Endothelial cell of umbilical vein (primary cell): ENCODE results near the gene NTSR1. TPM values are rescaled to one million over a fixed set of nuclear protein-coding genes. Genes with fewer than 3 reads are reported as not detected.

ENCODE experiments used
- BruUV-seq: library from RNA; stranded (reverse); fragments of 400-500 nt; replicated peaks from 2 replicates; lab custom pipeline; 2021; lab: Mats Ljungman, UMichigan
- CTCF ChIA-PET: fragments of 300-600, 350-600 bp; sonication (Branson Sonifier 250); formaldehyde crosslinking; loops from one replicate; lab custom pipeline; 2021; ENCODE audit warnings: antibody characterized with exemption, inconsistent platforms; lab: Charles Lee
- POLR2A ChIA-PET: fragments of 300-600, 350-600 bp; sonication (Branson Sonifier 250); formaldehyde crosslinking; loops from one replicate; lab custom pipeline; 2021; ENCODE audit warnings: antibody characterized with exemption, inconsistent platforms; lab: Charles Lee
- DNase-seq: peaks from one replicate; pipeline ENCODE4 v3.0.0-alpha.2; 2011; ENCODE audit warnings: low read depth, low spot score
- FAIRE-seq: peaks from 2 replicates; lab custom pipeline; 2011; peaks lifted over from hg19 to GRCh38; lab: Jason Lieb, UNC
- H2AFZ ChIP-seq: 2 replicates; pipeline ENCODE4 v1.6.0; 2012; ENCODE audit warnings: low read depth, low read length, control low read depth, inconsistent platforms
- H3K27ac ChIP-seq: 2 replicates; pipeline ENCODE4 v1.5.1; 2011; ENCODE audit warnings: low read depth, mild to moderate bottlenecking, control low read depth, low read length, moderate library complexity; ENCODE audit not compliant: insufficient read depth
- H3K27me3 ChIP-seq, 2 experiments: 2 replicates each; pipeline versions ENCODE4 v1.6.0 to v1.6.1; 2011; ENCODE audit warnings: low read length in 2 of 2, mixed read lengths in 1 of 2; ENCODE audit not compliant: control insufficient read depth in 2 of 2, insufficient read depth in 2 of 2
- H3K36me3 ChIP-seq, 2 experiments: 2 replicates in 1 of 2; 3 replicates in 1 of 2; pipeline ENCODE4 v1.5.1; 2011; ENCODE audit warnings: low read length in 2 of 2, mild to moderate bottlenecking in 1 of 2, moderate library complexity in 1 of 2; ENCODE audit not compliant: control insufficient read depth in 2 of 2, insufficient read depth in 2 of 2; ENCODE audit errors: extremely low read depth in 1 of 2
- H3K4me1 ChIP-seq: 3 replicates; pipeline ENCODE4 v1.5.1; 2011; ENCODE audit warnings: mild to moderate bottlenecking, low read length; ENCODE audit not compliant: control insufficient read depth, insufficient read depth; ENCODE audit errors: extremely low read depth
- H3K4me2 ChIP-seq: 2 replicates; pipeline ENCODE4 v1.6.1; 2011; ENCODE audit warnings: low read length, control low read depth, mixed read lengths; ENCODE audit not compliant: insufficient read depth
- H3K4me3 ChIP-seq, 3 experiments: fragments of 200-600 bp in 1 of 3; sonication (generic), shearing (Covaris generic) in 1 of 3; replicated peaks in 1 of 3; 2 replicates each; pipeline ENCODE4 v1.5.1; 2011 to 2016; ENCODE audit warnings: control low read depth in 3 of 3, low read length in 3 of 3, mild to moderate bottlenecking in 2 of 3, inconsistent platforms in 1 of 3, low read depth in 1 of 3, moderate library complexity in 1 of 3; ENCODE audit not compliant: insufficient read depth in 1 of 3
- H3K79me2 ChIP-seq: 2 replicates; pipeline ENCODE4 v1.6.0; 2012; ENCODE audit warnings: low read length, inconsistent platforms; ENCODE audit not compliant: control insufficient read depth, insufficient read depth
- H3K9ac ChIP-seq: replicated peaks from 2 replicates; pipeline ENCODE3; 2011; ENCODE audit warnings: low read length, control low read depth; ENCODE audit not compliant: insufficient read depth; ENCODE audit errors: extremely low read depth
- H3K9me1 ChIP-seq: replicated peaks from 3 replicates; pipeline ENCODE4 v1.6.0; 2011; ENCODE audit warnings: mild to moderate bottlenecking, low read length; ENCODE audit not compliant: control insufficient read depth, insufficient read depth; ENCODE audit errors: extremely low read depth
- H3K9me3 ChIP-seq: replicated peaks from 2 replicates; pipeline ENCODE4 v1.5.1; 2012; ENCODE audit warnings: low read length, inconsistent platforms; ENCODE audit not compliant: control insufficient read depth, insufficient read depth
- H4K20me1 ChIP-seq: replicated peaks from 2 replicates; pipeline ENCODE3; 2011; ENCODE audit warnings: mild to moderate bottlenecking, low read length; ENCODE audit not compliant: control insufficient read depth, insufficient read depth; ENCODE audit errors: extremely low read depth
- CTCF ChIP-seq, 2 donors: IDR thresholded peaks; 1 replicate in 1 of 2; 2 replicates in 1 of 2; pipeline ENCODE4 v1.5.1; 2011; ENCODE audit warnings: low read length in 2 of 2, mild to moderate bottlenecking in 2 of 2, moderate library complexity in 2 of 2, control low read depth in 1 of 2, inconsistent platforms in 1 of 2, low read depth in 1 of 2; ENCODE audit not compliant: insufficient read depth in 1 of 2; ENCODE audit errors: extremely low read depth in 1 of 2
- EZH2 ChIP-seq: IDR thresholded peaks from 2 replicates; pipeline ENCODE4 v1.6.1; 2012; ENCODE audit warnings: borderline replicate concordance, low read depth, mild to moderate bottlenecking, moderate library complexity, low read length, inconsistent platforms; ENCODE audit not compliant: severe bottlenecking
- FOS ChIP-seq: IDR thresholded peaks from 2 replicates; pipeline ENCODE4 v1.6.1; 2011; ENCODE audit warnings: mild to moderate bottlenecking, low read length, moderate library complexity, borderline replicate concordance; ENCODE audit not compliant: insufficient read depth
- JUN ChIP-seq: IDR thresholded peaks from 2 replicates; pipeline ENCODE4 v1.6.1; 2011; ENCODE audit warnings: borderline replicate concordance, low read depth; ENCODE audit not compliant: insufficient read length, insufficient read depth
- MAX ChIP-seq: IDR thresholded peaks from 2 replicates; pipeline ENCODE4 v1.6.1; 2011; ENCODE audit not compliant: insufficient read depth, insufficient read length
- MYC ChIP-seq: IDR thresholded peaks from one replicate; pipeline ENCODE4 v1.6.1; 2011; ENCODE audit warnings: mild to moderate bottlenecking, low read depth, low read length
- dilution Hi-C: fragments of 300-500 bp; cut with MboI; formaldehyde crosslinking; loops from one replicate; pipeline ENCODE4 v1.15.0; 2019; ENCODE audit warnings: low sequenced_read_pairs; ENCODE audit not compliant: extremely low pct_ligation_motif_present
- intact Hi-C: fragments of 100-400 bp; cut with micrococcal nuclease; formaldehyde crosslinking; loops from one replicate; pipeline ENCODE4 v1.10.0; 2022
- polyA plus RNA-seq, 4 experiments: library from polyadenylated mRNA; depleted of rRNA in 3 of 4; stranded (reverse) in 3 of 4; unstranded in 1 of 4; fragments of >200 nt; gene quantifications; 2 replicates each; pipeline versions ENCODE4 v1.2.1 to v1.2.3, GENCODE V29; 2011 to 2012; ENCODE audit warnings: missing spikeins in 1 of 4
- total RNA-seq: library from RNA; stranded (reverse); gene quantifications from 2 replicates; pipeline ENCODE4 v1.2.3, GENCODE V29; 2021

The NTSR1 gene
- total and polyA plus RNA-seq, 2 donors (not counting 3 experiments of a cell fraction or from before 2014, with no cell fraction given) = 0.14 to 2.1 TPM

GRCh38 chr20:62806383-62807050 lies 97.9 kb downstream of the NTSR1 start:
- H3K36me3 ChIP-seq = peaks cover 9 to 24% of the 10 kb centered on the region in 2 experiments
- H3K4me2 ChIP-seq = peak overlapping the region; percentile 16
- peaks cover 11% of the 10 kb centered on the region for H3K4me1 ChIP-seq
- CTCF ChIA-PET = interaction anchor here (2.2 kb wide), 1 partner anchor 9 kb away, joined by 7 read pairs; no protein-coding TSS in a partner anchor
- no TSS peak for BruUV-seq
- H3K9me1 ChIP-seq = no peaks in the 10 kb centered on the region
- no peak overlapping the region for H3K4me3 ChIP-seq
- peaks cover 23% of the 10 kb centered on the region for H3K79me2 ChIP-seq
- POLR2A ChIA-PET = no interaction called here
- no peaks in the 10 kb centered on the region for H3K9me3 ChIP-seq
- no peak overlapping the region for H3K27ac ChIP-seq
- H3K9ac ChIP-seq = no peak overlapping the region
- dilution Hi-C loops = no loop called here
- no peaks in the 10 kb centered on the region for H3K27me3 ChIP-seq
- intact Hi-C loops = loop anchor here (5.0 to 10.0 kb wide), 2 partner anchors 304 to 422 kb away; partner anchors contain the start of gene RPS21
- no peak for DNase-seq
- TF ChIP-seq MYC = no peak
- no peak for TF ChIP-seq EZH2
- TF ChIP-seq CTCF (IDR thresholded peaks at IDR 0.05; ENCODE audit: extremely low read depth in 1 of 2, insufficient read depth in 1 of 2, low read depth in 1 of 2, low read length in 2 of 2) = no peak
- no peak for TF ChIP-seq MAX
- TF ChIP-seq FOS = no peak
- no peak for TF ChIP-seq JUN
- no peaks in the 10 kb centered on the region for H4K20me1 ChIP-seq
- no peak for FAIRE-seq
- no peak overlapping the region for H2AFZ ChIP-seq
